H9 (cell line): Measurements from ENCODE around the gene LRRC3. TPM values are rescaled to one million over a fixed set of nuclear protein-coding genes. Genes with fewer than 3 reads are reported as not detected.

Experiments
- DNase-seq: peaks from one replicate; pipeline ENCODE4 v3.0.0-alpha.2; 2017
- H2AFZ ChIP-seq: one replicate; pipeline ENCODE4 v1.6.1; 2013; ENCODE audit warnings: mild to moderate bottlenecking, low read length, control low read depth, moderate library complexity
- H2AK5ac ChIP-seq: 2 replicates; pipeline ENCODE4 v1.6.1; 2013; ENCODE audit warnings: low read length, control low read depth, mixed read lengths; ENCODE audit not compliant: insufficient read length
- H2BK120ac ChIP-seq: one replicate; pipeline ENCODE4 v1.6.1; 2013; ENCODE audit warnings: low read depth, mild to moderate bottlenecking, low read length, control low read depth, inconsistent platforms; ENCODE audit not compliant: poor library complexity, severe bottlenecking
- H2BK12ac ChIP-seq: 2 replicates; pipeline ENCODE4 v1.6.1; 2013; ENCODE audit warnings: low read length, control low read depth, mixed read lengths, low read depth; ENCODE audit not compliant: insufficient read length
- H2BK15ac ChIP-seq: 2 replicates; pipeline ENCODE4 v1.6.1; 2013; ENCODE audit warnings: low read depth, low read length, control low read depth
- H2BK20ac ChIP-seq: one replicate; pipeline ENCODE4 v1.6.1; 2013; ENCODE audit warnings: low read depth, mild to moderate bottlenecking, low read length, control low read depth, inconsistent platforms; ENCODE audit not compliant: poor library complexity, severe bottlenecking
- H2BK5ac ChIP-seq: 2 replicates; pipeline ENCODE4 v1.6.1; 2013; ENCODE audit warnings: low read length, control low read depth, mixed read lengths; ENCODE audit not compliant: insufficient read length
- H3K14ac ChIP-seq: 2 replicates; pipeline ENCODE4 v1.6.1; 2013; ENCODE audit warnings: low read length, control low read depth; ENCODE audit not compliant: insufficient read depth
- H3K18ac ChIP-seq: 2 replicates; pipeline ENCODE4 v1.6.1; 2013; ENCODE audit warnings: low read depth, mild to moderate bottlenecking, mixed read lengths, low read length, control low read depth; ENCODE audit not compliant: insufficient read length
- H3K23ac ChIP-seq: 2 replicates; pipeline ENCODE4 v1.6.1; 2013; ENCODE audit warnings: low read length, control low read depth, mixed read lengths, low read depth; ENCODE audit not compliant: insufficient read length
- H3K23me2 ChIP-seq: 2 replicates; pipeline ENCODE4 v1.6.1; 2013; ENCODE audit warnings: low read depth, mild to moderate bottlenecking, mixed read lengths, low read length, control low read depth; ENCODE audit not compliant: insufficient read length, poor library complexity, severe bottlenecking
- H3K27ac ChIP-seq: 2 replicates; pipeline ENCODE4 v1.5.1; 2013; ENCODE audit warnings: low read length, control low read depth, mixed read lengths, low read depth; ENCODE audit not compliant: insufficient read length
- H3K27me3 ChIP-seq: 2 replicates; pipeline ENCODE4 v1.6.1; 2013; ENCODE audit warnings: low read length, control low read depth, inconsistent platforms; ENCODE audit not compliant: insufficient read depth
- H3K4ac ChIP-seq: 2 replicates; pipeline ENCODE4 v1.6.1; 2013; ENCODE audit warnings: low read depth, mild to moderate bottlenecking, control low read depth, inconsistent platforms, low read length, moderate library complexity
- H3K4me1 ChIP-seq: 2 replicates; pipeline ENCODE4 v1.6.1; 2013; ENCODE audit warnings: low read length, control low read depth, inconsistent platforms; ENCODE audit not compliant: insufficient read depth
- H3K4me2 ChIP-seq: 2 replicates; pipeline ENCODE4 v1.6.1; 2013; ENCODE audit warnings: low read length, control low read depth, mixed read lengths; ENCODE audit not compliant: insufficient read length, insufficient read depth
- H3K56ac ChIP-seq: 2 replicates; pipeline ENCODE4 v1.6.1; 2013; ENCODE audit warnings: low read depth, mild to moderate bottlenecking, mixed read lengths, low read length, control low read depth; ENCODE audit not compliant: insufficient read length
- H3K79me1 ChIP-seq: 2 replicates; pipeline ENCODE4 v1.6.1; 2013; ENCODE audit warnings: low read depth, mild to moderate bottlenecking, moderate library complexity, low read length, control low read depth, inconsistent platforms; ENCODE audit not compliant: insufficient read depth, poor library complexity, severe bottlenecking
- H3K79me2 ChIP-seq: 2 replicates; pipeline ENCODE4 v1.6.1; 2013; ENCODE audit warnings: low read length, control low read depth, inconsistent platforms; ENCODE audit not compliant: insufficient read depth
- H3K9ac ChIP-seq: 2 replicates; pipeline ENCODE4 v1.6.1; 2013; ENCODE audit warnings: low read length, control low read depth, mixed read lengths; ENCODE audit not compliant: insufficient read length; ENCODE audit errors: extremely low read depth
- H3K9me3 ChIP-seq: one replicate; pipeline ENCODE4 v1.6.1; 2013; ENCODE audit warnings: low read depth, low read length, inconsistent platforms; ENCODE audit not compliant: control insufficient read depth
- H3T11ph ChIP-seq: one replicate; pipeline ENCODE4 v1.6.1; 2013; ENCODE audit warnings: mild to moderate bottlenecking, low read length, control low read depth, inconsistent platforms
- H4K20me1 ChIP-seq: one replicate; pipeline ENCODE4 v1.6.1; 2013; ENCODE audit not compliant: control insufficient read depth, insufficient read length, insufficient read depth
- H4K5ac ChIP-seq: 2 replicates; pipeline ENCODE4 v1.6.1; 2013; ENCODE audit warnings: low read depth, mild to moderate bottlenecking, mixed read lengths, low read length, control low read depth; ENCODE audit not compliant: insufficient read length
- H4K8ac ChIP-seq: replicated peaks from 2 replicates; pipeline ENCODE4 v1.6.1; 2013; ENCODE audit warnings: low read length, control low read depth, mixed read lengths, low read depth; ENCODE audit not compliant: insufficient read length
- H4K91ac ChIP-seq: 2 replicates; pipeline ENCODE4 v1.6.1; 2013; ENCODE audit warnings: low read depth, mild to moderate bottlenecking, moderate library complexity, mixed read lengths, low read length, control low read depth; ENCODE audit not compliant: insufficient read length
- H3K27ac Mint-ChIP-seq, 3 experiments: 2 replicates in 2 of 3; 3 replicates in 1 of 3; pipeline ENCODE4 v1.8.0; 2020 to 2021; ENCODE audit warnings: mixed read lengths in 3 of 3, mild to moderate bottlenecking in 1 of 3, moderate library complexity in 1 of 3
- H3K27me3 Mint-ChIP-seq: 2 replicates; pipeline ENCODE4 v1.8.0; 2021; ENCODE audit warnings: low read depth, mild to moderate bottlenecking, moderate library complexity, mixed read lengths
- H3K36me3 Mint-ChIP-seq, 3 experiments: 2 replicates in 2 of 3; 3 replicates in 1 of 3; pipeline ENCODE4 v1.8.0; 2020 to 2021; ENCODE audit warnings: low read depth in 3 of 3, mixed read lengths in 3 of 3; ENCODE audit not compliant: insufficient read depth in 1 of 3
- H3K4me1 Mint-ChIP-seq, 2 experiments: 2 replicates each; pipeline ENCODE4 v1.8.0; 2020; ENCODE audit warnings: mixed read lengths in 2 of 2
- H3K4me3 Mint-ChIP-seq, 2 experiments: 2 replicates in 1 of 2; 3 replicates in 1 of 2; pipeline ENCODE4 v1.8.0; 2020 to 2021; ENCODE audit warnings: mild to moderate bottlenecking in 2 of 2, mixed read lengths in 2 of 2, moderate library complexity in 1 of 2
- H3K9me3 Mint-ChIP-seq, 2 experiments: 2 replicates in 1 of 2; 3 replicates in 1 of 2; pipeline ENCODE4 v1.8.0; 2020; ENCODE audit warnings: mild to moderate bottlenecking in 2 of 2, mixed read lengths in 2 of 2, moderate library complexity in 1 of 2
- whole genome bisulfite sequencing: extraction: QIAGEN DNeasy Blood & Tissue Kit; methylation state at CpG from one replicate; pipeline ENCODE4 v1.1.7; 2013; ENCODE audit warnings: missing lambda C conversion rate, low lambda C conversion rate, mixed read lengths; ENCODE audit not compliant: insufficient read length; ENCODE audit errors: extremely low coverage; 5-methylcytosine and 5-hydroxymethylcytosine counted together
- total RNA-seq: library from RNA; stranded (reverse); gene quantifications from 2 replicates; pipeline ENCODE4 v1.2.1, GENCODE V29; 2021
- TF ChIP-seq, protein P1 (sequence below): fragments of 200-600 bp; sonication (generic); conservative IDR thresholded peaks from 3 replicates; pipeline ENCODE4 v1.8.0; 2021; ENCODE audit warnings: antibody characterized with exemption, mild to moderate bottlenecking

Gene LRRC3
- total RNA-seq, 1 experiment from 2014 or later: 3.1 TPM

DNA sequence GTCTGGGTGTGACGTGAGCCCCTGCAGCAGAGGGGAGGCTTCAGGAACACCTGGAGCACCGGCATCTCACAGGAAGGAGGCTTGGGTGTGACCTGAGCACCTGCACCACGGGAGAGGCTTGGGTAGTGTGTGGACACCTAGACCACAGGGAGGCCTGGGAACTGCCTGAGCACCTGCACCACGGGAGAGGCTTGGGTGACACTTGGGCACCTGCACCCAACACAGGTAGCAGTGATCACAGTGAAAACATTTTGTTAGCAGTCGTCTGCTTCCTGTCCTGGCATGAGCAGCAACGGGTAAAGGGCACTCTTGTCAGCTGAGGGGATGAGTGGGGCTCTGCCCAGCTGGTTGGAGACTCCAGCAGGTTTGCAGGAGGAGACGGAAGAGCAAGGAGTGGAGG, 22.4 kb downstream of the LRRC3 start:
- Histone ChIP-seq H3K14ac (no peak overlapping the region), H2BK15ac (no peak overlapping the region), H2BK12ac (no peak overlapping the region), H3K79me2 (no peaks in the 10 kb centered on the region), H2BK120ac (no peak overlapping the region), H4K8ac (no peak overlapping the region), H3K27me3 (no peaks in the 10 kb centered on the region), H3K4me2 (no peak overlapping the region), H3K9ac (no peak overlapping the region), H2BK20ac (no peak overlapping the region), H3K79me1 (no peaks in the 10 kb centered on the region), H4K5ac (no peak overlapping the region), H3K23me2 (no peaks in the 10 kb centered on the region), H3K4me1 (no peaks in the 10 kb centered on the region), H3T11ph (no peak overlapping the region), H3K27ac (no peak overlapping the region), H3K18ac (no peak overlapping the region), H3K56ac (no peak overlapping the region), H2BK5ac (no peak overlapping the region), H3K23ac (no peak overlapping the region), H2AK5ac (no peak overlapping the region), H3K4ac (no peak overlapping the region), H4K91ac (no peak overlapping the region), H2AFZ (no peak overlapping the region), H3K9me3 (no peaks in the 10 kb centered on the region), H4K20me1 (peaks cover 4% of the 10 kb centered on the region)
- TF ChIP-seq, protein P1, sequence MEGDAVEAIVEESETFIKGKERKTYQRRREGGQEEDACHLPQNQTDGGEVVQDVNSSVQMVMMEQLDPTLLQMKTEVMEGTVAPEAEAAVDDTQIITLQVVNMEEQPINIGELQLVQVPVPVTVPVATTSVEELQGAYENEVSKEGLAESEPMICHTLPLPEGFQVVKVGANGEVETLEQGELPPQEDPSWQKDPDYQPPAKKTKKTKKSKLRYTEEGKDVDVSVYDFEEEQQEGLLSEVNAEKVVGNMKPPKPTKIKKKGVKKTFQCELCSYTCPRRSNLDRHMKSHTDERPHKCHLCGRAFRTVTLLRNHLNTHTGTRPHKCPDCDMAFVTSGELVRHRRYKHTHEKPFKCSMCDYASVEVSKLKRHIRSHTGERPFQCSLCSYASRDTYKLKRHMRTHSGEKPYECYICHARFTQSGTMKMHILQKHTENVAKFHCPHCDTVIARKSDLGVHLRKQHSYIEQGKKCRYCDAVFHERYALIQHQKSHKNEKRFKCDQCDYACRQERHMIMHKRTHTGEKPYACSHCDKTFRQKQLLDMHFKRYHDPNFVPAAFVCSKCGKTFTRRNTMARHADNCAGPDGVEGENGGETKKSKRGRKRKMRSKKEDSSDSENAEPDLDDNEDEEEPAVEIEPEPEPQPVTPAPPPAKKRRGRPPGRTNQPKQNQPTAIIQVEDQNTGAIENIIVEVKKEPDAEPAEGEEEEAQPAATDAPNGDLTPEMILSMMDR: no peak
- H3K27me3 Mint-ChIP-seq: peaks cover 8% of the 10 kb centered on the region
- WGBS: no CpG with 5 or more reads among the region's 7 CpGs
- peaks cover 0 to 6% of the 10 kb centered on the region in 2 experiments; a peak in 1 of 4 replicates for H3K4me1 Mint-ChIP-seq
- H3K36me3 Mint-ChIP-seq: no peaks in the 10 kb centered on the region
- H3K4me3 Mint-ChIP-seq: no peak overlapping the region
- peaks cover 5 to 9% of the 10 kb centered on the region in 2 experiments; a peak in 4 of 5 replicates for H3K9me3 Mint-ChIP-seq
- no peak overlapping the region for H3K27ac Mint-ChIP-seq
- no peak for DNase-seq
